CD8-positive, alpha-beta memory T cell (primary cell): Measurements from ENCODE around the gene SMIM7. TPM values are rescaled to one million over a fixed set of nuclear protein-coding genes. Genes with fewer than 3 reads are reported as not detected.
A peak's percentile ranks its signal among the peaks of the same experiment; 100 is the strongest.

Experiments
- CTCF ChIA-PET: fragments of 350-600 bp; sonication (Branson Sonifier 250); formaldehyde crosslinking; loops from one replicate; lab custom pipeline; 2021; ENCODE audit warnings: antibody characterized with exemption; lab: Charles Lee
- POLR2A ChIA-PET: fragments of 350-600 bp; sonication (Branson Sonifier 250); formaldehyde crosslinking; loops from one replicate; lab custom pipeline; 2021; ENCODE audit warnings: antibody characterized with exemption; lab: Charles Lee
- DNase-seq, 5 donors: peaks; one replicate each; pipeline versions ENCODE4 v3.0.0 to v3.0.0-alpha.2; 2020 to 2022; ENCODE audit warnings: mixed read lengths in 1 of 5
- H3K27ac ChIP-seq: one replicate; pipeline ENCODE4 v1.7.0; 2013; ENCODE audit warnings: low read depth, mild to moderate bottlenecking, low read length, moderate library complexity
- H3K27me3 ChIP-seq: 2 replicates; pipeline ENCODE4 v1.7.0; 2013; ENCODE audit warnings: low read length, mild to moderate bottlenecking; ENCODE audit not compliant: insufficient read depth, poor library complexity, severe bottlenecking
- H3K36me3 ChIP-seq: 2 replicates; pipeline ENCODE4 v1.7.0; 2013; ENCODE audit warnings: mild to moderate bottlenecking, low read length, moderate library complexity; ENCODE audit not compliant: insufficient read depth
- H3K4me1 ChIP-seq: 2 replicates; pipeline ENCODE4 v1.7.0; 2013; ENCODE audit warnings: mild to moderate bottlenecking, low read length, moderate library complexity; ENCODE audit not compliant: insufficient read depth
- H3K4me3 ChIP-seq: 2 replicates; pipeline ENCODE4 v1.7.0; 2013; ENCODE audit warnings: mild to moderate bottlenecking, low read length
- H3K9me3 ChIP-seq: 2 replicates; pipeline ENCODE4 v1.7.0; 2013; ENCODE audit warnings: mild to moderate bottlenecking, low read length
- H3K27ac Mint-ChIP-seq, 8 donors: one replicate each; pipeline ENCODE4 v1.8.0; 2020 to 2021; ENCODE audit warnings: mixed read lengths in 8 of 8, mild to moderate bottlenecking in 6 of 8, inconsistent platforms in 3 of 8, moderate library complexity in 3 of 8
- H3K27me3 Mint-ChIP-seq, 2 donors: one replicate each; pipeline ENCODE4 v1.8.0; 2020 to 2021; ENCODE audit warnings: mixed read lengths in 2 of 2, mild to moderate bottlenecking in 1 of 2, moderate library complexity in 1 of 2
- H3K36me3 Mint-ChIP-seq, 3 donors: one replicate each; pipeline ENCODE4 v1.8.0; 2020 to 2021; ENCODE audit warnings: mixed read lengths in 3 of 3, inconsistent platforms in 1 of 3, mild to moderate bottlenecking in 1 of 3
- H3K4me1 Mint-ChIP-seq, 3 donors: one replicate each; pipeline ENCODE4 v1.8.0; 2020 to 2021; ENCODE audit warnings: mixed read lengths in 3 of 3, inconsistent platforms in 1 of 3, mild to moderate bottlenecking in 1 of 3
- H3K4me3 Mint-ChIP-seq, 7 donors: one replicate each; pipeline ENCODE4 v1.8.0; 2020 to 2021; ENCODE audit warnings: mixed read lengths in 7 of 7, mild to moderate bottlenecking in 6 of 7, moderate library complexity in 4 of 7, inconsistent platforms in 2 of 7
- H3K9me3 Mint-ChIP-seq, 5 donors: one replicate each; pipeline ENCODE4 v1.8.0; 2020 to 2022; ENCODE audit warnings: mixed read lengths in 5 of 5, mild to moderate bottlenecking in 3 of 5, moderate library complexity in 2 of 5, inconsistent platforms in 1 of 5
- polyA plus RNA-seq: library from polyadenylated mRNA; unstranded; fragments of 300-500 nt; fragmentation: Illumina TruSeq; gene quantifications from one replicate; pipeline ENCODE4 v1.2.3, GENCODE V29; 2021
- total RNA-seq, 2 experiments: library from RNA; stranded (reverse); gene quantifications; one replicate each; pipeline ENCODE4 v1.2.3, GENCODE V29; 2021

Gene SMIM7
- total and polyA plus RNA-seq, 3 experiments from 2014 or later, result 61.7 to 64.5 (median 64.5) TPM

GRCh38 chr19:16626796-16627192 is 33.1 kb downstream of the SMIM7 start:
- Histone ChIP-seq H3K27ac (peak overlapping the region; percentile 68), H3K27me3 (no peaks in the 10 kb centered on the region), H3K36me3 (peaks cover 9% of the 10 kb centered on the region), H3K4me1 (peaks cover 35% of the 10 kb centered on the region), H3K9me3 (no peaks in the 10 kb centered on the region), H3K4me3 (peak overlapping the region; percentile 83)
- peak overlapping the region; percentile 47 to 92 (median 89) for H3K27ac Mint-ChIP-seq
- H3K36me3 Mint-ChIP-seq, result peaks cover 0 to 53% (median 3%) of the 10 kb centered on the region in 3 donors
- no peak for DNase-seq
- ChIA-PET CTCF (interaction anchor here (1.2 kb wide), 2 partner anchors 39 to 99 kb away, joined by 3 read pairs; no protein-coding TSS in a partner anchor), POLR2A (interaction anchor here (0.9 to 2.7 kb wide), 7 partner anchors 10 to 92 kb away, joined by 3 to 15 read pairs (median 4); partner anchors contain the start of gene SLC35E1)
- no peaks in the 10 kb centered on the region for H3K9me3 Mint-ChIP-seq
- H3K27me3 Mint-ChIP-seq, result no peaks in the 10 kb centered on the region
- H3K4me3 Mint-ChIP-seq, result peak overlapping the region; percentile 87 to 98 (median 92)
- peaks cover 42 to 68% (median 63%) of the 10 kb centered on the region in 3 donors for H3K4me1 Mint-ChIP-seq

GRCh38 chr19:16625163-16625958 is 34.6 kb downstream of the SMIM7 start:
- ChIA-PET CTCF (no interaction called here), POLR2A (interaction anchor here (0.7 to 0.9 kb wide), 2 partner anchors 58 to 475 kb away, joined by 3 to 4 read pairs; no protein-coding TSS in a partner anchor)
- Histone ChIP-seq H3K27ac (no peak overlapping the region), H3K4me3 (no peak overlapping the region), H3K36me3 (peaks cover 9% of the 10 kb centered on the region), H3K4me1 (peaks cover 41% of the 10 kb centered on the region), H3K27me3 (no peaks in the 10 kb centered on the region), H3K9me3 (no peaks in the 10 kb centered on the region)
- Mint-ChIP-seq H3K9me3 (no peaks in the 10 kb centered on the region), H3K27ac (peak overlapping the region in 6 of 8 donors; percentile 2 to 69 (median 42)), H3K36me3 (peaks cover 0 to 45% (median 3%) of the 10 kb centered on the region in 3 donors), H3K4me3 (peak overlapping the region in 3 of 7 donors; percentile 24 to 98 (median 48)), H3K27me3 (no peaks in the 10 kb centered on the region), H3K4me1 (peaks cover 52 to 82% (median 76%) of the 10 kb centered on the region in 3 donors)
- DNase-seq, result no peak

- Mint-ChIP-seq H3K36me3 (peaks cover 0 to 42% (median 3%) of the 10 kb centered on the region in 3 donors), H3K4me3 (peak overlapping the region in 1 of 7 donors; percentile 98), H3K27me3 (no peaks in the 10 kb centered on the region), H3K27ac (peak overlapping the region in 2 of 8 donors; percentile 17 to 64), H3K9me3 (no peaks in the 10 kb centered on the region), H3K4me1 (peaks cover 55 to 88% (median 82%) of the 10 kb centered on the region in 3 donors)
- no peaks in the 10 kb centered on the region for H3K27me3 ChIP-seq
- ChIA-PET CTCF (no interaction called here), POLR2A (no interaction called here)
- no peaks in the 10 kb centered on the region for H3K9me3 ChIP-seq
- H3K4me1 ChIP-seq, result peaks cover 43% of the 10 kb centered on the region
- H3K36me3 ChIP-seq, result peaks cover 9% of the 10 kb centered on the region
- no peak overlapping the region for H3K4me3 ChIP-seq
- H3K27ac ChIP-seq, result no peak overlapping the region
- no peak for DNase-seq
Measured at GRCh38 chr19:16624236-16624635, 35.7 kb downstream of the SMIM7 start.

GRCh38 chr19:16623576-16623975 is 36.4 kb downstream of the SMIM7 start:
- Histone ChIP-seq H3K36me3 (peaks cover 9% of the 10 kb centered on the region), H3K4me3 (no peak overlapping the region), H3K27me3 (no peaks in the 10 kb centered on the region), H3K4me1 (peaks cover 41% of the 10 kb centered on the region), H3K27ac (no peak overlapping the region), H3K9me3 (no peaks in the 10 kb centered on the region)
- POLR2A ChIA-PET, result no interaction called here
- peaks cover 56 to 88% (median 83%) of the 10 kb centered on the region in 3 donors for H3K4me1 Mint-ChIP-seq
- H3K27ac Mint-ChIP-seq, result peak overlapping the region in 3 of 8 donors; percentile 12 to 47 (median 36)
- no peaks in the 10 kb centered on the region for H3K27me3 Mint-ChIP-seq
- CTCF ChIA-PET, result no interaction called here
- no peak for DNase-seq
- no peaks in the 10 kb centered on the region for H3K9me3 Mint-ChIP-seq
- H3K36me3 Mint-ChIP-seq, result peaks cover 0 to 39% (median 3%) of the 10 kb centered on the region in 3 donors
- H3K4me3 Mint-ChIP-seq, result peak overlapping the region in 3 of 7 donors; percentile 6 to 50 (median 48)

- no peaks in the 10 kb centered on the region for H3K27me3 Mint-ChIP-seq
- H3K27ac Mint-ChIP-seq, result peak overlapping the region in 1 of 8 donors; percentile 39
- H3K36me3 Mint-ChIP-seq, result peaks cover 0 to 36% (median 3%) of the 10 kb centered on the region in 3 donors
- Histone ChIP-seq H3K4me1 (peaks cover 41% of the 10 kb centered on the region), H3K27me3 (no peaks in the 10 kb centered on the region), H3K36me3 (peaks cover 9% of the 10 kb centered on the region), H3K9me3 (no peaks in the 10 kb centered on the region), H3K4me3 (no peak overlapping the region), H3K27ac (no peak overlapping the region)
- DNase-seq, result no peak
- H3K4me1 Mint-ChIP-seq, result peaks cover 58 to 91% (median 87%) of the 10 kb centered on the region in 3 donors
- ChIA-PET POLR2A (no interaction called here), CTCF (no interaction called here)
- no peaks in the 10 kb centered on the region for H3K9me3 Mint-ChIP-seq
- H3K4me3 Mint-ChIP-seq, result peak overlapping the region in 2 of 7 donors; percentile 6 to 48
Measured at GRCh38 chr19:16623066-16623465, 36.9 kb downstream of the SMIM7 start.

- Mint-ChIP-seq H3K4me3 (peak overlapping the region in 1 of 7 donors; percentile 60), H3K27ac (peak overlapping the region in 3 of 8 donors; percentile 29 to 77 (median 66)), H3K9me3 (no peaks in the 10 kb centered on the region), H3K27me3 (peaks cover 0 to 3% of the 10 kb centered on the region in 2 donors), H3K4me1 (peaks cover 65 to 99% (median 95%) of the 10 kb centered on the region in 3 donors), H3K36me3 (peaks cover 0 to 30% (median 4%) of the 10 kb centered on the region in 3 donors)
- H3K27me3 ChIP-seq, result no peaks in the 10 kb centered on the region
- ChIA-PET CTCF (no interaction called here), POLR2A (no interaction called here)
- H3K9me3 ChIP-seq, result no peaks in the 10 kb centered on the region
- H3K4me3 ChIP-seq, result no peak overlapping the region
- H3K4me1 ChIP-seq, result peaks cover 47% of the 10 kb centered on the region
- H3K36me3 ChIP-seq, result peaks cover 9% of the 10 kb centered on the region
- no peak overlapping the region for H3K27ac ChIP-seq
- no peak for DNase-seq
Measured at GRCh38 chr19:16621165-16621800, 38.7 kb downstream of the SMIM7 start.

- Histone ChIP-seq H3K4me3 (no peak overlapping the region), H3K27me3 (no peaks in the 10 kb centered on the region), H3K36me3 (peaks cover 9% of the 10 kb centered on the region), H3K4me1 (peaks cover 47% of the 10 kb centered on the region), H3K27ac (no peak overlapping the region), H3K9me3 (no peaks in the 10 kb centered on the region)
- Mint-ChIP-seq H3K4me1 (peaks cover 65 to 99% (median 95%) of the 10 kb centered on the region in 3 donors), H3K27me3 (peaks cover 0 to 4% of the 10 kb centered on the region in 2 donors), H3K36me3 (peaks cover 0 to 26% (median 4%) of the 10 kb centered on the region in 3 donors), H3K4me3 (peak overlapping the region in 1 of 7 donors; percentile 60), H3K27ac (peak overlapping the region in 3 of 8 donors; percentile 21 to 64 (median 23)), H3K9me3 (no peaks in the 10 kb centered on the region)
- POLR2A ChIA-PET, result no interaction called here
- CTCF ChIA-PET, result no interaction called here
- no peak for DNase-seq
Measured at GRCh38 chr19:16620584-16620983, 39.4 kb downstream of the SMIM7 start.
